Heart left ventricle (tissue), 13 donors: ENCODE results near the gene NPFFR1.

ENCODE experiments used
- CTCF ChIP-seq, 12 donors: fragments of 200-600 bp; sonication (generic) in 4 of 12; IDR thresholded peaks; one replicate each; pipeline versions ENCODE4 v1.5.0 to v1.8.0; 2018 to 2022; ENCODE audit warnings: antibody characterized with exemption in 12 of 12, mild to moderate bottlenecking in 5 of 12
- POLR2A ChIP-seq, 2 donors: fragments of 450-650 bp; IDR thresholded peaks; one replicate each; pipeline ENCODE4 v1.6.1; 2017; ENCODE audit warnings: antibody characterized with exemption in 2 of 2, mild to moderate bottlenecking in 2 of 2, moderate library complexity in 2 of 2
- donor health status: ischemic (EF 13 %, LVEDD 7.1; RV severe dilation, severe dysfunction).
- donor health status: DM: no; HTN: yes; CAD: no.
- donor health status: DM: no; HTN: no; CAD: no.
- donor health status: ischemic (EF 25% LVEDD 6.9; RV normal size, moderate dysfunction).
- donor health status: ischemic (EF 25% LVEDD 5.7; RV mildly dilated, moderate dysfunction).
- donor health status: ischemic (EF 35%, LVEDD 5.7; RV mildly dilated, moderate dysfunction).
- donor health status: nonischemic (EF 11% LVEDD 7.7; RV severe dilation, severe dysfunction).
- donor health status: DM: yes; HTN: yes; CAD: no.
- donor health status: PGD.
- donor health status: ischemic (EF 29% LVEDD 5.4; RV normal size, mild dysfunction).
- donor health status: nonischemic (EF 23%, LVEDD 6.1; RV moderate dilation, normal function).

DNA sequence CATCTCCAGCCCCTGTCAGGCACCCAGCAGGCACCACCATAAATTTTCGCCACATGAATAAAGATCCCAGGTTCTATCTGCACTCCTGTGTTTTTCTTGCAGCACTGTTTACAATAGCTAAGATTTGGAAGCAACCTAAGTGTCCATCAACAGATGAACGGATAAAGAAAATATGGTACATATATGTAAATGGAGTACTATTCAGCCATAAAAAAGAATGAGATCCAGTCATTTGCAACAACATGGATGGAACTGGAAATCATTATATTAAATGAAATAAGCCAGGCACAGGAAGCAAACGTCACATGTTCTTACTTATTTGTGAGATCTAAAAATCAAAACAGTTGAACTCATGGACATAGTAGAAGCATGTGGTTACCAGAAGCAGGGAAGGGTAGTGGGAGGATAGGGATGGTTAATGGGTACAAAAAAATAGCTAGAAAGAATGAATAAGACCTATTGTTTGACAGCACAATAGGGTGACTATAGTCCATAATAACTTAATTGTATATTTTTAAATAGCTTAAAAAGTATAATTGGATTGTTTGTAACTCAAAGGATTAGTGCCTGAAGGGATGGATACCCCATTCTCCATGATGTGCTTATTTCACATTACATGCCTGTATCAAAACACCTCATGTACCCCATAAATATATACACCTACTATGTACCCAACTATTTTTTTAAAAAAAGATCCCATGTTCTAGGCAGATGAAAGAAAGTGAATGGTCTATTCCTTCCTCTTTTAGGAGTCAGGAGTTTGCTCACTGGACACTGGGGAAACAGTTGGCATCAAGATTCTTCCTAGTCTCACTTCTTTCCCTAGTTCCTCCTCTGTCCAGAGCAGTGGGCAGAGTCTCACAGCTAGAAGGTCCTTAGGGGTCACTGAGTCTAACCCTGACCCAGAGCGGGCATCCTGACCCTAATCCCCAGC, 1.0 kb upstream of the NPFFR1 start:
- TF ChIP-seq POLR2A (IDR thresholded peaks at IDR 0.05) (no peak), CTCF (IDR thresholded peaks at IDR 0.05) (no peak)
